OCI-LY7 (cell line): ENCODE measurements around the gene GXYLT1. TPM values are rescaled to one million over a fixed set of nuclear protein-coding genes. Genes with fewer than 3 reads are reported as not detected.

Source experiments
- BruUV-seq: library from RNA; stranded (reverse); fragments of 400-500 nt; replicated peaks from 2 replicates; lab custom pipeline; 2021; lab: Mats Ljungman, UMichigan
- CTCF ChIA-PET: fragments of 300-600 bp; sonication (Branson Sonifier 250); formaldehyde crosslinking; loops from one replicate; lab custom pipeline; 2022; ENCODE audit warnings: antibody characterized with exemption; ENCODE audit not compliant: unreplicated experiment; lab: Charles Lee
- POLR2A ChIA-PET: fragments of 300-600 bp; sonication (Branson Sonifier 250); formaldehyde crosslinking; loops from one replicate; lab custom pipeline; 2022; ENCODE audit warnings: antibody characterized with exemption; lab: Charles Lee
- DNase-seq: peaks from one replicate; pipeline ENCODE4 v3.0.0-alpha.2; 2015; ENCODE audit warnings: low spot score
- H2AFZ ChIP-seq: fragments of 200-600 bp; sonication (generic), shearing (Covaris generic); 2 replicates; pipeline ENCODE4 v1.6.1; 2014; ENCODE audit warnings: mild to moderate bottlenecking, antibody characterized with exemption, low read length, moderate library complexity
- H3K27ac ChIP-seq: fragments of 200-600 bp; sonication (generic); 2 replicates; pipeline ENCODE4 v1.5.1; 2014; ENCODE audit warnings: mixed run types, low read depth, mild to moderate bottlenecking, moderate library complexity, low read length, inconsistent platforms; ENCODE audit not compliant: poor library complexity, severe bottlenecking
- H3K36me3 ChIP-seq: fragments of 200-600 bp; sonication (generic); 2 replicates; pipeline ENCODE4 v1.6.1; 2014; ENCODE audit warnings: mild to moderate bottlenecking, antibody characterized with exemption, low read length, moderate library complexity, mixed read lengths; ENCODE audit not compliant: insufficient read depth
- H3K4me1 ChIP-seq: fragments of 200-600 bp; sonication (generic); 2 replicates; pipeline ENCODE4 v1.5.1; 2014; ENCODE audit warnings: mild to moderate bottlenecking, low read length; ENCODE audit not compliant: insufficient read depth, poor library complexity, severe bottlenecking
- H3K4me2 ChIP-seq: fragments of 200-600 bp; sonication (generic); 2 replicates; pipeline ENCODE4 v1.6.1; 2014; ENCODE audit warnings: mild to moderate bottlenecking, low read length
- H3K4me3 ChIP-seq: fragments of 200-600 bp; sonication (generic); 2 replicates; pipeline ENCODE4 v1.5.1; 2014; ENCODE audit warnings: mild to moderate bottlenecking, low read depth, low read length; ENCODE audit not compliant: poor library complexity, severe bottlenecking
- H3K79me2 ChIP-seq: fragments of 200-600 bp; sonication (generic); 2 replicates; pipeline ENCODE4 v1.6.1; 2016; ENCODE audit warnings: low read depth, mild to moderate bottlenecking, low read length, moderate library complexity, mixed read lengths; ENCODE audit not compliant: insufficient read depth
- H3K9me2 ChIP-seq: fragments of 200-600 bp; sonication (generic); 2 replicates; pipeline ENCODE4 v1.6.1; 2016; ENCODE audit warnings: mild to moderate bottlenecking, low read length, mixed read lengths; ENCODE audit not compliant: insufficient read depth
- H3K9me3 ChIP-seq: fragments of 200-600 bp; sonication (generic); 2 replicates; pipeline ENCODE4 v1.6.1; 2014; ENCODE audit warnings: mild to moderate bottlenecking, mixed run types, low read length, mixed read lengths
- H4K20me1 ChIP-seq: fragments of 200-600 bp; sonication (generic); 2 replicates; pipeline ENCODE4 v1.6.1; 2014; ENCODE audit warnings: mild to moderate bottlenecking, antibody characterized with exemption, low read length, moderate library complexity, mixed read lengths; ENCODE audit not compliant: insufficient read depth
- CTCF ChIP-seq: fragments of 200-600 bp; sonication (generic); conservative IDR thresholded peaks from 2 replicates; pipeline ENCODE4 v1.5.1; 2014; ENCODE audit warnings: mild to moderate bottlenecking, antibody characterized with exemption, low read length, moderate library complexity, mixed read lengths
- EZH2phosphoT487 ChIP-seq: fragments of 200-600 bp; sonication (generic); IDR thresholded peaks from 2 replicates; pipeline ENCODE4 v1.6.1; 2018; ENCODE audit warnings: low read depth, borderline replicate concordance, mild to moderate bottlenecking, mixed run types, antibody characterized with exemption, low read length, moderate library complexity, mixed read lengths
- intact Hi-C: fragments of 100-400 bp; cut with micrococcal nuclease; formaldehyde crosslinking; loops from one replicate; pipeline ENCODE4 v1.10.0; 2022; ENCODE audit not compliant: unreplicated experiment
- total RNA-seq, 2 experiments: library from RNA; depleted of rRNA in 1 of 2; stranded (reverse); fragments of >200 nt in 1 of 2; shearing (Covaris generic) in 1 of 2; gene quantifications; 2 replicates each; pipeline ENCODE4 v1.2.3, GENCODE V29; 2014 to 2022

Gene GXYLT1
- total RNA-seq, 2 experiments from 2014 or later = 9.0 to 11.1 TPM

GRCh38 chr12:42143452-42144157 is 1.1 kb downstream of the GXYLT1 start:
- TSS peak; percentile 53 for BruUV-seq
- no peaks in the 10 kb centered on the region for H3K9me2 ChIP-seq
- H3K27ac ChIP-seq = peak overlapping the region; percentile 49
- peaks cover 50% of the 10 kb centered on the region for H3K79me2 ChIP-seq
- CTCF ChIA-PET = no interaction called here
- peaks cover 15% of the 10 kb centered on the region for H4K20me1 ChIP-seq
- DNase-seq = peak; percentile 43
- TF ChIP-seq EZH2phosphoT487 (no peak), CTCF (no peak)
- intact Hi-C loops = loop anchor here (2.0 to 5.0 kb wide), 2 partner anchors 93 to 184 kb away; partner anchors contain the start of genes PPHLN1 and ZCRB1
- H3K4me3 ChIP-seq = peak overlapping the region; percentile 98
- peak overlapping the region; percentile 93 for H2AFZ ChIP-seq
- peak overlapping the region; percentile 99 for H3K4me2 ChIP-seq
- H3K4me1 ChIP-seq = peaks cover 23% of the 10 kb centered on the region
- POLR2A ChIA-PET = interaction anchor here (1.2 to 1.5 kb wide), 2 partner anchors 18 to 193 kb away, joined by 4 to 5 read pairs; no protein-coding TSS in a partner anchor
- H3K36me3 ChIP-seq = no peaks in the 10 kb centered on the region
- no peaks in the 10 kb centered on the region for H3K9me3 ChIP-seq

- no peak for DNase-seq
- TF ChIP-seq CTCF (no peak), EZH2phosphoT487 (no peak)
- no peaks in the 10 kb centered on the region for H3K9me3 ChIP-seq
- ChIA-PET CTCF (no interaction called here), POLR2A (interaction anchor here (0.6 to 1.5 kb wide), 9 partner anchors 14 to 841 kb away, joined by 3 to 6 read pairs (median 3); no protein-coding TSS in a partner anchor)
- H2AFZ ChIP-seq = no peak overlapping the region
- no TSS peak for BruUV-seq
- no peak overlapping the region for H3K4me3 ChIP-seq
- H4K20me1 ChIP-seq = peaks cover 15% of the 10 kb centered on the region
- H3K36me3 ChIP-seq = no peaks in the 10 kb centered on the region
- H3K27ac ChIP-seq = no peak overlapping the region
- peak overlapping the region; percentile 99 for H3K4me2 ChIP-seq
- intact Hi-C loops = loop anchor here (5.0 kb wide), 1 partner anchor 185 kb away; the partner anchor contains the start of genes PPHLN1 and ZCRB1
- no peaks in the 10 kb centered on the region for H3K9me2 ChIP-seq
- peaks cover 23% of the 10 kb centered on the region for H3K4me1 ChIP-seq
- peaks cover 56% of the 10 kb centered on the region for H3K79me2 ChIP-seq
These were observed 2.6 kb downstream of the GXYLT1 start for GRCh38 chr12:42141981-42142606.
